Measurements from ENCODE around the gene IGSF9.

The IGSF9 gene

GRCh38 chr1:159945483-159946241 is at the start of gene IGSF9:
IGSF9 (minus strand) TSS chr1:159945613; CDS start chr1:159943454, 2,159 bp downstream.
- TF ChIP-seq POLR2A (IDR thresholded peaks at IDR 0.05; ENCODE audit: low read length) (no peak), GATA1 (IDR thresholded peaks at IDR 0.05; ENCODE audit: low read depth, low read length) (no peak)
- peak; percentile 69 to 75 for DNase-seq

- no peak for DNase-seq
- TF ChIP-seq POLR2A (IDR thresholded peaks at IDR 0.05; ENCODE audit: low read length): no peak
- no peak for TF ChIP-seq GATA1 (IDR thresholded peaks at IDR 0.05; ENCODE audit: low read depth, low read length)
These were observed 49.5 kb upstream of the IGSF9 start for GRCh38 chr1:159994896-159995295.

- no peak for TF ChIP-seq POLR2A (IDR thresholded peaks at IDR 0.05; ENCODE audit: low read length)
- TF ChIP-seq GATA1 (IDR thresholded peaks at IDR 0.05; ENCODE audit: low read depth, low read length): no peak
- no peak for DNase-seq
These were observed 48.5 kb upstream of the IGSF9 start for GRCh38 chr1:159993911-159994310.

GRCh38 chr1:159992161-159992560 is 46.7 kb upstream of the IGSF9 start:
- TF ChIP-seq GATA1 (IDR thresholded peaks at IDR 0.05; ENCODE audit: low read depth, low read length) (no peak), POLR2A (IDR thresholded peaks at IDR 0.05; ENCODE audit: low read length) (no peak)
- DNase-seq: no peak

- DNase-seq: no peak
- TF ChIP-seq GATA1 (IDR thresholded peaks at IDR 0.05; ENCODE audit: low read depth, low read length): no peak
- TF ChIP-seq POLR2A (IDR thresholded peaks at IDR 0.05; ENCODE audit: low read length): no peak
These were observed 46.1 kb upstream of the IGSF9 start for GRCh38 chr1:159991513-159991912.

- DNase-seq: no peak
- TF ChIP-seq POLR2A (IDR thresholded peaks at IDR 0.05; ENCODE audit: low read length): no peak
- no peak for TF ChIP-seq GATA1 (IDR thresholded peaks at IDR 0.05; ENCODE audit: low read depth, low read length)
These were observed 44.6 kb upstream of the IGSF9 start for GRCh38 chr1:159990005-159990404.

- TF ChIP-seq POLR2A (IDR thresholded peaks at IDR 0.05; ENCODE audit: low read length) (no peak), GATA1 (IDR thresholded peaks at IDR 0.05; ENCODE audit: low read depth, low read length) (no peak)
- DNase-seq: no peak
These were observed 44.2 kb upstream of the IGSF9 start for GRCh38 chr1:159989581-159989980.

- no peak for DNase-seq
- TF ChIP-seq POLR2A (IDR thresholded peaks at IDR 0.05; ENCODE audit: low read length) (no peak), GATA1 (IDR thresholded peaks at IDR 0.05; ENCODE audit: low read depth, low read length) (no peak)
These were observed 42.6 kb upstream of the IGSF9 start for GRCh38 chr1:159988006-159988405.

- TF ChIP-seq GATA1 (IDR thresholded peaks at IDR 0.05; ENCODE audit: low read depth, low read length): no peak
- no peak for TF ChIP-seq POLR2A (IDR thresholded peaks at IDR 0.05; ENCODE audit: low read length)
- DNase-seq: peak in 1 of 2 experiments; percentile 35
These were observed 41.8 kb upstream of the IGSF9 start for GRCh38 chr1:159987186-159987585.

GRCh38 chr1:159986531-159986930 is 41.1 kb upstream of the IGSF9 start:
- no peak for TF ChIP-seq GATA1 (IDR thresholded peaks at IDR 0.05; ENCODE audit: low read depth, low read length)
- TF ChIP-seq POLR2A (IDR thresholded peaks at IDR 0.05; ENCODE audit: low read length): no peak

GRCh38 chr1:159986093-159986492 is 40.7 kb upstream of the IGSF9 start:
- DNase-seq: no peak
- no peak for TF ChIP-seq POLR2A (IDR thresholded peaks at IDR 0.05; ENCODE audit: low read length)
- no peak for TF ChIP-seq GATA1 (IDR thresholded peaks at IDR 0.05; ENCODE audit: low read depth, low read length)

More at GRCh38 chr1:159986531-159986930, 41.1 kb upstream of the IGSF9 start:
- DNase-seq: no peak

- DNase-seq: no peak
- no peak for TF ChIP-seq GATA1 (IDR thresholded peaks at IDR 0.05; ENCODE audit: low read depth, low read length)
- no peak for TF ChIP-seq POLR2A (IDR thresholded peaks at IDR 0.05; ENCODE audit: low read length)
These were observed 40.1 kb upstream of the IGSF9 start for GRCh38 chr1:159985473-159985872.

- TF ChIP-seq POLR2A (IDR thresholded peaks at IDR 0.05; ENCODE audit: low read length) (no peak), GATA1 (IDR thresholded peaks at IDR 0.05; ENCODE audit: low read depth, low read length) (no peak)
- no peak for DNase-seq
These were observed 38.3 kb upstream of the IGSF9 start for GRCh38 chr1:159983681-159984080.

- DNase-seq: no peak
- TF ChIP-seq GATA1 (IDR thresholded peaks at IDR 0.05; ENCODE audit: low read depth, low read length) (no peak), POLR2A (IDR thresholded peaks at IDR 0.05; ENCODE audit: low read length) (no peak)
These were observed 36.9 kb upstream of the IGSF9 start for GRCh38 chr1:159982280-159982679.

GRCh38 chr1:159981351-159982055 is 36.1 kb upstream of the IGSF9 start:
- DNase-seq: no peak
- TF ChIP-seq POLR2A (IDR thresholded peaks at IDR 0.05; ENCODE audit: low read length) (no peak), GATA1 (IDR thresholded peaks at IDR 0.05; ENCODE audit: low read depth, low read length) (no peak)
